ENCODE data around the gene LRRK1.

GRCh38 chr15:100999369-100999768 is 80.2 kb downstream of the LRRK1 start:
- TF ChIP-seq SMC3 (IDR thresholded peaks at IDR 0.05; ENCODE audit: low read depth, low read length) (no peak), MAZ (IDR thresholded peaks at IDR 0.05; ENCODE audit: borderline replicate concordance, low read depth, low read length) (no peak), CTCF (conservative IDR thresholded peaks at IDR 0.05; ENCODE audit: low read depth, low read length) (no peak), RFX5 (IDR thresholded peaks at IDR 0.05; ENCODE audit: low read depth, low read length) (no peak), POLR2A (IDR thresholded peaks at IDR 0.05; ENCODE audit: low read depth, low read length) (no peak), CEBPB (IDR thresholded peaks at IDR 0.05; ENCODE audit: low read depth, low read length) (no peak), BHLHE40 (IDR thresholded peaks at IDR 0.05; ENCODE audit: low read depth, low read length) (no peak)
